Left lung (tissue), 10 donors: Measurements from ENCODE around the gene APOBEC4. TPM values are rescaled to one million over a fixed set of nuclear protein-coding genes. Genes with fewer than 3 reads are reported as not detected.

Experiments
- ATAC-seq: fragments of 200-7000 bp; cut with Tn5 transposase; one replicate; pipeline ENCODE4 v1.9.1; 2020; ENCODE audit warnings: moderate library complexity
- DNase-seq, 4 donors: peaks; one replicate each; pipeline ENCODE4 v3.0.0-alpha.2; 2013 to 2020
- H3K27ac ChIP-seq, 2 donors: fragments of 200-600 bp; sonication (generic) in 1 of 2; one replicate each; pipeline versions ENCODE4 v1.5.0 to v1.8.0; 2020 to 2021
- H3K27me3 ChIP-seq, 2 donors: fragments of 200-600 bp; sonication (generic) in 1 of 2; one replicate each; pipeline versions ENCODE4 v1.5.0 to v1.8.0; 2020 to 2021
- H3K36me3 ChIP-seq, 2 donors: fragments of 200-600 bp; sonication (generic) in 1 of 2; one replicate each; pipeline versions ENCODE4 v1.5.0 to v1.8.0; 2020 to 2021
- H3K4me1 ChIP-seq, 2 donors: fragments of 200-600 bp; one replicate each; pipeline ENCODE4 v1.8.0; 2021
- H3K4me3 ChIP-seq, 2 donors: fragments of 200-600 bp; sonication (generic) in 1 of 2; one replicate each; pipeline versions ENCODE4 v1.5.0 to v1.8.0; 2020 to 2021; ENCODE audit warnings: mild to moderate bottlenecking in 1 of 2
- H3K9me3 ChIP-seq, 2 donors: fragments of 200-600 bp; sonication (generic) in 1 of 2; one replicate each; pipeline versions ENCODE4 v1.5.0 to v1.8.0; 2020 to 2021
- CTCF ChIP-seq, 2 donors: fragments of 200-600 bp; sonication (generic) in 1 of 2; IDR thresholded peaks; one replicate each; pipeline versions ENCODE4 v1.5.0 to v1.8.0; 2021; ENCODE audit warnings: antibody characterized with exemption in 2 of 2
- intact Hi-C, 2 donors: fragments of 100-400 bp; cut with DNase I; formaldehyde crosslinking; loops; one replicate each; pipeline versions ENCODE4 v1.11.2 to v1.14.2; 2022
- polyA plus RNA-seq, 6 donors: library from polyadenylated mRNA; unstranded; fragments of 120-200 nt; gene quantifications; one replicate each; pipeline ENCODE4 v1.2.1, GENCODE V29; 2013; ENCODE audit not compliant: insufficient read length in 6 of 6
- total RNA-seq, 2 donors: library from RNA; stranded (reverse); fragmentation: NEBNext Ultra II Directional; extraction: Animal tissue kit (Norgen Biotek cat#: 25700); gene quantifications; one replicate each; pipeline ENCODE4 v1.2.1, GENCODE V29; 2021
- donor health status: DM: no; HTN: yes; CAD: no.
- donor health status: DM: no; HTN: no; CAD: no.

The APOBEC4 gene
- total and polyA plus RNA-seq, 8 donors: 0.26 to 2.2 (median 0.98) TPM

- ATAC-seq (peak; percentile 40), DNase-seq (peak in 1 of 4 donors; percentile 54)
- Histone ChIP-seq H3K27me3 (no peaks in the 10 kb centered on the region), H3K9me3 (no peaks in the 10 kb centered on the region), H3K27ac (peak overlapping the region; percentile 23 to 96), H3K4me3 (peak overlapping the region in 1 of 2 donors; percentile 19), H3K4me1 (peaks cover 10 to 96% of the 10 kb centered on the region in 2 donors), H3K36me3 (no peaks in the 10 kb centered on the region)
- intact Hi-C loops: no loop called here
- TF ChIP-seq CTCF (IDR thresholded peaks at IDR 0.05): no peak
Observed at GRCh38 chr1:183604815-183605214, 48.3 kb downstream of the APOBEC4 start.

GRCh38 chr1:183604038-183604808 is 48.9 kb downstream of the APOBEC4 start:
- Histone ChIP-seq H3K27ac (peak overlapping the region; percentile 23 to 96), H3K9me3 (no peaks in the 10 kb centered on the region), H3K4me1 (peaks cover 4 to 95% of the 10 kb centered on the region in 2 donors), H3K27me3 (no peaks in the 10 kb centered on the region), H3K4me3 (peak overlapping the region in 1 of 2 donors; percentile 19), H3K36me3 (no peaks in the 10 kb centered on the region)
- ATAC-seq (peak; percentile 34), DNase-seq (peak in 2 of 4 donors; percentile 80 to 90)
- TF ChIP-seq CTCF (IDR thresholded peaks at IDR 0.05): no peak
- intact Hi-C loops: no loop called here

- Histone ChIP-seq H3K27me3 (no peaks in the 10 kb centered on the region), H3K4me1 (peaks cover 10 to 88% of the 10 kb centered on the region in 2 donors), H3K36me3 (no peaks in the 10 kb centered on the region), H3K9me3 (no peaks in the 10 kb centered on the region), H3K27ac (peak overlapping the region in 1 of 2 donors; percentile 96), H3K4me3 (no peak overlapping the region)
- intact Hi-C loops: no loop called here
- ATAC-seq: no peak
- no peak for TF ChIP-seq CTCF (IDR thresholded peaks at IDR 0.05)
- no peak for DNase-seq
Observed at GRCh38 chr1:183602510-183602909, 50.6 kb downstream of the APOBEC4 start.

GRCh38 chr1:183600634-183601033 is 52.5 kb downstream of the APOBEC4 start:
- Histone ChIP-seq H3K4me1 (peaks cover 10 to 70% of the 10 kb centered on the region in 2 donors), H3K4me3 (no peak overlapping the region), H3K27ac (peak overlapping the region; percentile 34 to 92), H3K36me3 (no peaks in the 10 kb centered on the region), H3K27me3 (no peaks in the 10 kb centered on the region), H3K9me3 (no peaks in the 10 kb centered on the region)
- peak; percentile 6 for ATAC-seq
- no peak for DNase-seq
- intact Hi-C loops: no loop called here
- TF ChIP-seq CTCF (IDR thresholded peaks at IDR 0.05): no peak

- DNase-seq (no peak), ATAC-seq (peak; percentile 76)
- Histone ChIP-seq H3K4me1 (peaks cover 10 to 65% of the 10 kb centered on the region in 2 donors), H3K4me3 (no peak overlapping the region), H3K27me3 (no peaks in the 10 kb centered on the region), H3K27ac (peak overlapping the region; percentile 34 to 92), H3K36me3 (no peaks in the 10 kb centered on the region), H3K9me3 (no peaks in the 10 kb centered on the region)
- intact Hi-C loops: no loop called here
- TF ChIP-seq CTCF (IDR thresholded peaks at IDR 0.05): no peak
Observed at GRCh38 chr1:183600136-183600535, 53.0 kb downstream of the APOBEC4 start.
